ENCODE results near the gene NAV2. TPM values are rescaled to one million over a fixed set of nuclear protein-coding genes. Genes with fewer than 3 reads are reported as not detected.

The NAV2 gene
- total RNA-seq, 1 donor from 2014 or later: 9.6 TPM

DNA sequence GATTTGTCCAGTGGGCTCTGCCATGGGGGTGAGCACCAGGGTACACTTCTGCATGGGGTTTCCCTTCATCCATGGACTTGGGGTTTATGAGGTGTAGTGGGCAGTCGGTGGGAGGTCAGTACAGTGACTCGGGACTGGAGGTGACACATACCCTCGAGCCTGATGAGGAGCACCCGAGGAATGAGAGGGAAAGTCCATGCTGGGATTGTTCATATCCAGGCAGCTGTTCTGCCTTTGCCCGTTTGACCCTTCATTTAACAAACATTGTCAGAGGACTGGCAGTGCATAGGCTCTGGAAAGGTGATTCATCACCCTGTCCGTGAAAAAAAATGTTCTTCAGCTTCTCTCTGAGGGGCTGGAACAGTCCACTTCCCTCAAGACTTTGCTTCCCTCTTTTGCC is 2.7 kb downstream of the NAV2 start:
- Histone ChIP-seq H3K79me2 (ENCODE audit: low read depth) (no peaks in the 10 kb centered on the region), H3K9ac (no peak overlapping the region), H3K4me3 (no peak overlapping the region), H3F3A (ENCODE audit: low read depth) (peaks cover 22% of the 10 kb centered on the region), H3K27me3 (peaks cover 63% of the 10 kb centered on the region), H2AFZ (replicated peaks) (no peak overlapping the region), H3K4me2 (no peak overlapping the region), H3K27ac (no peak overlapping the region), H3K36me3 (no peaks in the 10 kb centered on the region), H4K20me1 (ENCODE audit: low read depth) (peaks cover 13% of the 10 kb centered on the region), H3K9me3 (ENCODE audit: low read depth) (no peaks in the 10 kb centered on the region), H3K4me1 (peaks cover 48% of the 10 kb centered on the region)
- H3K4me1 Mint-ChIP-seq: peaks cover 60% of the 10 kb centered on the region
- H3K4me3 Mint-ChIP-seq: peak overlapping the region; percentile 75
- DNase-seq (ENCODE audit: low spot score): no peak
- H3K27ac Mint-ChIP-seq: no peak overlapping the region
- H3K27me3 Mint-ChIP-seq (ENCODE audit: insufficient read depth, low read depth): peaks cover 22% of the 10 kb centered on the region
- no peak for TF ChIP-seq EZH2 (IDR thresholded peaks at IDR 0.05)
- TF ChIP-seq EZH2phosphoT487 (IDR thresholded peaks at IDR 0.05): no peak
- TF ChIP-seq, protein P1, sequence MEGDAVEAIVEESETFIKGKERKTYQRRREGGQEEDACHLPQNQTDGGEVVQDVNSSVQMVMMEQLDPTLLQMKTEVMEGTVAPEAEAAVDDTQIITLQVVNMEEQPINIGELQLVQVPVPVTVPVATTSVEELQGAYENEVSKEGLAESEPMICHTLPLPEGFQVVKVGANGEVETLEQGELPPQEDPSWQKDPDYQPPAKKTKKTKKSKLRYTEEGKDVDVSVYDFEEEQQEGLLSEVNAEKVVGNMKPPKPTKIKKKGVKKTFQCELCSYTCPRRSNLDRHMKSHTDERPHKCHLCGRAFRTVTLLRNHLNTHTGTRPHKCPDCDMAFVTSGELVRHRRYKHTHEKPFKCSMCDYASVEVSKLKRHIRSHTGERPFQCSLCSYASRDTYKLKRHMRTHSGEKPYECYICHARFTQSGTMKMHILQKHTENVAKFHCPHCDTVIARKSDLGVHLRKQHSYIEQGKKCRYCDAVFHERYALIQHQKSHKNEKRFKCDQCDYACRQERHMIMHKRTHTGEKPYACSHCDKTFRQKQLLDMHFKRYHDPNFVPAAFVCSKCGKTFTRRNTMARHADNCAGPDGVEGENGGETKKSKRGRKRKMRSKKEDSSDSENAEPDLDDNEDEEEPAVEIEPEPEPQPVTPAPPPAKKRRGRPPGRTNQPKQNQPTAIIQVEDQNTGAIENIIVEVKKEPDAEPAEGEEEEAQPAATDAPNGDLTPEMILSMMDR (IDR thresholded peaks at IDR 0.05): no peak
- H3K9me3 Mint-ChIP-seq: no peaks in the 10 kb centered on the region
- no peaks in the 10 kb centered on the region for H3K36me3 Mint-ChIP-seq

DNA sequence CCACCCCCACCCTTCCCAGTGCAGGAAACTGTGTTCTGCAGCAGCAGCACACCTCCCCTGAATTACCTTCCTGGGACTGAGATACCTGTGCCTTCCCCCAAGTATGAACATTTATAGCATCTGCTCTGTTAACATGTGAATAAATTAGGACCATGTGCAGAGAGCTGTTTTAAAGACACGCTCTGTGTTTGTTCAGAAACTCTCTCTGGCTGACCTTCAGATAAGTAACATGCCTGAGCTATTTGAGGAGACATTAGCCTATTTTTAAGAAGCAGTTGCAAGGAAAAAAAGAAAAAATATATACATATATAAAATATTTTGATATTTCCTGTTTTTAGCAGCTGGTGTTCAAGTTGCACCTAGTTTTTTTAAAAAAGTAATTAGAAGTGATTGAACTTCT is 5.4 kb downstream of the NAV2 start:
- DNase-seq (ENCODE audit: low spot score): no peak
- Histone ChIP-seq H3K36me3 (no peaks in the 10 kb centered on the region), H3K4me3 (no peak overlapping the region), H3K27ac (no peak overlapping the region), H3K79me2 (ENCODE audit: low read depth) (no peaks in the 10 kb centered on the region), H3K4me1 (peaks cover 32% of the 10 kb centered on the region), H3K4me2 (no peak overlapping the region), H3K9me3 (ENCODE audit: low read depth) (no peaks in the 10 kb centered on the region), H2AFZ (replicated peaks) (no peak overlapping the region), H3F3A (ENCODE audit: low read depth) (peaks cover 4% of the 10 kb centered on the region), H3K27me3 (peaks cover 46% of the 10 kb centered on the region), H3K9ac (no peak overlapping the region), H4K20me1 (ENCODE audit: low read depth) (peaks cover 10% of the 10 kb centered on the region)
- Mint-ChIP-seq H3K36me3 (no peaks in the 10 kb centered on the region), H3K27ac (no peak overlapping the region), H3K9me3 (no peaks in the 10 kb centered on the region), H3K4me1 (peaks cover 50% of the 10 kb centered on the region), H3K27me3 (ENCODE audit: insufficient read depth, low read depth) (peaks cover 22% of the 10 kb centered on the region), H3K4me3 (no peak overlapping the region)
- no peak for TF ChIP-seq EZH2 (IDR thresholded peaks at IDR 0.05)

DNA sequence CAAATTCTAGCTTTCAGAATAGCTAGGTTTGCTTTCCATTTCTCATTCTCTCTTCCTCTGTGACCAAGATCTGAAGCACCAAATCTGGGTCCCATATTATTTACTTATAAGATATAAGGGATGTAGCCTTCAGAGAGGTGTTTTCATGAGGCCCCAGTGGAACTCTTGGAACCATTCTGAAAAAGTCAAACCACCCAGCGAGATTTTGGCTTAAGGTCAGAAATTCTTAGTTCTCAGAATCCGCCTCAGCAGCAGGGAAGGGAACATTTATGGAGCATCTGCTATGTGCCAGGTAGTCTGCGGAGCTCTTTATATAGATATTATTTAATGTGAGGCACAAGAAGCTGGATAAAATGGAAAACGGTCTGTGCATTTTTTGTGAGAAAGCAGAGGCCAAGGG is 6.3 kb downstream of the NAV2 start:
- no peaks in the 10 kb centered on the region for H3K36me3 ChIP-seq
- TF ChIP-seq EZH2phosphoT487 (IDR thresholded peaks at IDR 0.05) (no peak), EZH2 (IDR thresholded peaks at IDR 0.05) (no peak)
- TF ChIP-seq, protein P1 (IDR thresholded peaks at IDR 0.05): no peak
- no peak overlapping the region for H3K4me3 Mint-ChIP-seq
- H4K20me1 ChIP-seq (ENCODE audit: low read depth): peaks cover 1% of the 10 kb centered on the region
- H3K4me2 ChIP-seq: no peak overlapping the region
- peaks cover 55% of the 10 kb centered on the region for H3K4me1 Mint-ChIP-seq
- H3K27me3 ChIP-seq: peaks cover 37% of the 10 kb centered on the region
- peaks cover 25% of the 10 kb centered on the region for H3K4me1 ChIP-seq
- H3K27ac ChIP-seq: no peak overlapping the region
- no peak overlapping the region for H2AFZ ChIP-seq (replicated peaks)
- DNase-seq (ENCODE audit: low spot score): no peak
- no peak overlapping the region for H3K4me3 ChIP-seq
- peaks cover 19% of the 10 kb centered on the region for H3K27me3 Mint-ChIP-seq (ENCODE audit: insufficient read depth, low read depth)
- no peaks in the 10 kb centered on the region for H3K9me3 ChIP-seq (ENCODE audit: low read depth)
- H3K79me2 ChIP-seq (ENCODE audit: low read depth): no peaks in the 10 kb centered on the region
- no peak overlapping the region for H3K9ac ChIP-seq
- H3K9me3 Mint-ChIP-seq: no peaks in the 10 kb centered on the region
- H3K27ac Mint-ChIP-seq: no peak overlapping the region
- no peaks in the 10 kb centered on the region for H3K36me3 Mint-ChIP-seq
- no peaks in the 10 kb centered on the region for H3F3A ChIP-seq (ENCODE audit: low read depth)

DNA sequence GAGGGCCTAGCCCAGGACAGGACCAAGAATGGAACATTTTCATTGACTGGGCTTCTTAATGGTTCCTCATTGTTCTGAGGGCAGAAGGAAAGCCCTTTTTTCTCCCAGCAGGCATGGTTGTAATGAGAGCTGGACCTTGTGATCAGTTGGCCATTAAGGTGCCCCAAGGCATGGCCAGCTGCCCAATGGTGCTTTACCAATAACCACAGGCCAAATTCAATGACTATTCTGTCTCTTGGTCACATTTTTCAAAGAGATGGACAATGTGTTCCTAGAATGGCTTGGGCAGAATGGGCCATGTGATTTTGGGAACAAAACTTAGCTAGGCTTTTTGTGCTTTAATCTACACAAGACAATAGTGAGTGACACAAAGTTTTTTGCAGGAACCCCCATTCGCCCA is 7.3 kb downstream of the NAV2 start:
- H2AFZ ChIP-seq (replicated peaks): no peak overlapping the region
- H3K9me3 ChIP-seq (ENCODE audit: low read depth): no peaks in the 10 kb centered on the region
- H3K9ac ChIP-seq: no peak overlapping the region
- H3K27me3 ChIP-seq: peaks cover 27% of the 10 kb centered on the region
- peaks cover 49% of the 10 kb centered on the region for H3K4me1 Mint-ChIP-seq
- H3K27me3 Mint-ChIP-seq (ENCODE audit: insufficient read depth, low read depth): peaks cover 17% of the 10 kb centered on the region
- no peak overlapping the region for H3K4me3 Mint-ChIP-seq
- TF ChIP-seq EZH2phosphoT487 (IDR thresholded peaks at IDR 0.05) (no peak), EZH2 (IDR thresholded peaks at IDR 0.05) (no peak)
- TF ChIP-seq, protein P1 (IDR thresholded peaks at IDR 0.05): no peak
- H3K4me1 ChIP-seq: peaks cover 15% of the 10 kb centered on the region
- DNase-seq (ENCODE audit: low spot score): no peak
- no peaks in the 10 kb centered on the region for H3K36me3 ChIP-seq
- H3K4me2 ChIP-seq: no peak overlapping the region
- H3K9me3 Mint-ChIP-seq: no peaks in the 10 kb centered on the region
- no peaks in the 10 kb centered on the region for H4K20me1 ChIP-seq (ENCODE audit: low read depth)
- H3K27ac ChIP-seq: no peak overlapping the region
- H3K27ac Mint-ChIP-seq: no peak overlapping the region
- H3K4me3 ChIP-seq: no peak overlapping the region
- H3K79me2 ChIP-seq (ENCODE audit: low read depth): no peaks in the 10 kb centered on the region
- H3F3A ChIP-seq (ENCODE audit: low read depth): no peaks in the 10 kb centered on the region
- H3K36me3 Mint-ChIP-seq: no peaks in the 10 kb centered on the region

All from neural progenitor cell (in vitro differentiated cells).